Measurements from ENCODE around the gene NEDD4.
"Not testable (repeated sequence)": the region's sequence is repeated elsewhere in the genome, so short reads cannot be mapped to it uniquely, and the experiment has no call there.

Gene NEDD4

DNA sequence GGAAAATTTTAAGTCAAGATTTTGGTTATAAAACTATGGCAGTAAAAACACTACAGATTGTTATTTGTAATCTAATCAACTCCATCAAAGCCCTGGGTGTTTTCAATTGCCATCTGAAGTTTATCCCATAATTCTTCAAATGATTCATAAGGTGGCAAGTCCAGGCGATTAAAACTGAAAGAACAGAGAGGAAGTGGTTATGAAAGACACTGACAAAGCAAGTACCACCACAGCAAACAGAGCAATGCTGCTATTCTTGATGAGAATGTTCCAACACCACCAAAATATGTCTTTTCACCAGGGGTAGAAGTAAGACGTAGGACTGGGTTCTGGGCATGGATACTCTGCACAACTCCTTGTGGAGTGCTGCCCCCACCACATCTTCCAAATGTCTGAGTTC is 163.6 kb downstream of the NEDD4 start:
- Histone ChIP-seq H3K9ac (ENCODE audit: low read length) (no peak overlapping the region), H3K27me3 (ENCODE audit: control insufficient read depth, insufficient read depth, low read length) (no peaks in the 10 kb centered on the region), H3K9me3 (ENCODE audit: control insufficient read depth, low read length) (no peaks in the 10 kb centered on the region), H3K36me3 (ENCODE audit: control insufficient read depth, insufficient read depth, low read length) (no peaks in the 10 kb centered on the region), H3K4me1 (ENCODE audit: control insufficient read depth, insufficient read depth, low read length) (no peaks in the 10 kb centered on the region), H3K4me3 (ENCODE audit: low read length) (no peak overlapping the region)

DNA sequence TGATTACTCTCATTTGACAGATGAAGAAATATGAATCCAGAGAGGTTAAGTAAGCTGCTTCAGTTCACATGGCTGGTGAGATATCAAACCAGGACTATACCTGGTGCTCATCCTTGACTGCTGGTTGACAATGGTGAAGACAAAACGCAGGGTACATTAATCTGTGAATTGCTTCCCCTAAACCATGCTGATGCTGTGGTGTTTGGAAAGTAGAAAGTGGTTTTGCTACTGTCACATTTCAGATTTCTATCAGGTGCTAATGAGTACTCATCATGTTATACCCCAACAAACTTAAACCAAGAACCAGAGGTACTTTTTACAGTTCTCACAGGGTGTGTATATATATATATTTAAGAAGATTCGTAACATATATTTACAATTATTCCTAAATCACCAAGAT is 165.5 kb downstream of the NEDD4 start:
- Histone ChIP-seq H3K4me1 (ENCODE audit: control insufficient read depth, insufficient read depth, low read length) (no peaks in the 10 kb centered on the region), H3K27me3 (ENCODE audit: control insufficient read depth, insufficient read depth, low read length) (no peaks in the 10 kb centered on the region), H3K9me3 (ENCODE audit: control insufficient read depth, low read length) (no peaks in the 10 kb centered on the region), H3K4me3 (ENCODE audit: low read length) (no peak overlapping the region), H3K9ac (ENCODE audit: low read length) (no peak overlapping the region), H3K36me3 (ENCODE audit: control insufficient read depth, insufficient read depth, low read length) (no peaks in the 10 kb centered on the region)

DNA sequence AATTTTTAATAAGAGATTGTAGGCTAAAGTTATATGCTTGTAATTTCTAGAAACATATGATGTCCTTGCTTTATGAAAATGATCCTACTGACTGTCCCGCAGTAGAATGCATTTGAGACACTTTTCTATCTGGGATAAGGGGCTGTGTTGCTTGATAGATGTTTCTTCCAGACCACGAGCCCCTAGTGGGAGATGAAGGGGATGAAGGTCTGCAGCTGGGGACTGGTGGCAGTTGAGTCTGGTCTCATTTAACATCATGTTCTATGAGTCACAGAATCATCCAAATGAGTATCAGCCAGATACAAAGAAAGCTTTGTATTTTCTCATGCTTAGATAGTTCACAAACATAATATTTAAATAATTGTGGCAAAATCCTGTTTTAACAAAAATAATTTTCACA is 166.2 kb downstream of the NEDD4 start:
- Histone ChIP-seq H3K9ac (ENCODE audit: low read length) (no peak overlapping the region), H3K4me3 (ENCODE audit: low read length) (no peak overlapping the region), H3K36me3 (ENCODE audit: control insufficient read depth, insufficient read depth, low read length) (no peaks in the 10 kb centered on the region), H3K27me3 (ENCODE audit: control insufficient read depth, insufficient read depth, low read length) (no peaks in the 10 kb centered on the region), H3K9me3 (ENCODE audit: control insufficient read depth, low read length) (no peaks in the 10 kb centered on the region), H3K4me1 (ENCODE audit: control insufficient read depth, insufficient read depth, low read length) (no peaks in the 10 kb centered on the region)

DNA sequence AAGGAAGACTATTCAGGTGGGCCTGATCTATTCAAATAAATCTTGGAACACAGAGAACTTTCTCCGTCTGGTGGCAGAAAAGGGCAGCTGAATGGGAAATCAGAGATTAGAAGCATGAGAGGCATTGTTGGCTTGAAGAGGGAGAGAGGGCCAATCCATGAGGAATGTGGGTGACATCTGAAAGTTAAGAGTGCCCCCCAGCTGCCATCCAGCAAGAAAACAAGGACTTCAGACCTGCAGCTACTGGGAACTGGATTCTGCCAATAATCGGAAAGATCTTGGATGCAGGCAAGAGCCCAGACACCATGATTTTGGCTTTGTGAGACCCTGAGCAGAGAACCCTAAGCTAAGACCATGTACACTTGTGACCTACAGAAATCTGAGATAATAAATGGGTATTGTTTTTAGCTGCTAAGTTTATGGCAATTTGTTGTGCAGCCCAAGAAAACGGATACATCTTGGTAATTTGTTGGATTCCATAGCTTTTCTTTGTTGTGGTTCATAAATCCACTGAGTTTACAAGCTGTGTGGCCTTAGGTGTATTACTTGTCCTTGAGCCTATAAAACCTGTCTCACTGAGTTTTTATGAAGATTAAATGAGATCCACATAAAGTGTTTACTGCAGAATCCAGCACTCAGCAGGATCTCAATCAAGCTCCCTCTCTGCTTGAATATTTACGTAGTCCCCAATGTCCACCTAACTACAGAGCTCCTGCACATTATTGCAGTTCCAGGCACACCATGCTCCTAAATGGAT is 168.4 kb downstream of the NEDD4 start:
- Histone ChIP-seq H3K9ac (ENCODE audit: low read length) (no peak overlapping the region), H3K9me3 (ENCODE audit: control insufficient read depth, low read length) (no peaks in the 10 kb centered on the region), H3K36me3 (ENCODE audit: control insufficient read depth, insufficient read depth, low read length) (no peaks in the 10 kb centered on the region), H3K4me3 (ENCODE audit: low read length) (no peak overlapping the region), H3K27me3 (ENCODE audit: control insufficient read depth, insufficient read depth, low read length) (no peaks in the 10 kb centered on the region), H3K4me1 (ENCODE audit: control insufficient read depth, insufficient read depth, low read length) (no peaks in the 10 kb centered on the region)

DNA sequence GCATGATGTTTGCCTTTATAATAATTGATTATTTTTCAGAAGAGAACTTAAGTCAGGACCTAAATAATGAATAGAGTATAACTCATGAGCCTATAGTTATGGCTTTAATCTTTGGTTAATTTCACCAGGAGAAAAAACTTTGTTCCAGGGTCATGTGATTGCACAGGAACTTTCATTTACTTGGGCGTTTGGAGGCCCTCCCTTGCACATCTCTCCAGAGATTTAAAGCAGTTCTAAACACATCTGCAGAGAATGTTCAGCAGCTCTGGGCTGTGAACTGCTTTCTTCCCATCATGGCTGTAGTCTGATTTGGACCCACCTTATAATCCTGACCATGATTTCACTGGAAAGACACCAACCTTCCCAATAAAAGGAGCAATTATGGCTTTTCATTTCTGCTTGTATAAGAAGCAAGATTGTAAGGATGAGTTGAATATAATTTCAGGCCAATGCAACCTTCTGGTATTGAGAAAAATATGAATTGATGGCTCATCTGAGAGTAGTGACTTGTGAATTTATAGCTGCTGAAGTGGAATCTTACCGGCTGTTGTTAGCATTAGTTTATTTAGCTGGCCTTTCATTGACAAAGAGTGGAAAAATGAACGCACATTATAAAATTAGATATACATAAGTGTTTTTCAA is 169.6 kb downstream of the NEDD4 start:
- no peak overlapping the region for H3K4me3 ChIP-seq (ENCODE audit: low read length)
- H3K36me3 ChIP-seq (ENCODE audit: control insufficient read depth, insufficient read depth, low read length): no peaks in the 10 kb centered on the region
- no peaks in the 10 kb centered on the region for H3K9me3 ChIP-seq (ENCODE audit: control insufficient read depth, low read length)
- no peak overlapping the region for H3K9ac ChIP-seq (ENCODE audit: low read length)
- no peaks in the 10 kb centered on the region for H3K27me3 ChIP-seq (ENCODE audit: control insufficient read depth, insufficient read depth, low read length)
- H3K4me1 ChIP-seq (ENCODE audit: control insufficient read depth, insufficient read depth, low read length): no peaks in the 10 kb centered on the region

DNA sequence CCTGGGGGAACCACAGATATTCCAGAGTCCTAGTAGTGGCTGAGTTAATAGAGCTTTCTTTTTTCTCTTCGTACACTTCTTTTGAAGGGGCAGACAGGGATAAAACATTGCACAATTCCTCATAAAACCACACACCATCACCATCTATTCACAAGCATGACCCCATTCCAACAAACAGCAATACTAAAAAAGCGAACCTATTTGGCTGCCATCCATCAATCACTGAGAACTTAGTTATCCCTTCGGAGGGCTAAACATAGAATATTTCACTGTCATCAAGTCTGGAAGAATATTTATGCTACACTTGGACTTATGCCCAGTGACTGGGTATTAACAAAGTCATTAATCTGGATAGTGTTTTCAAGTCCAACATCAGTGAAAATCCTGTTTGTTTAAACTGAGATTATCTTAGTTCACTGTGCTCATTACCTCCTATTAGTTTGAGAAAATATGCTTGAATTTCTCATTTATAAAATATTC is 170.2 kb downstream of the NEDD4 start:
- Histone ChIP-seq H3K9ac (ENCODE audit: low read length) (no peak overlapping the region), H3K36me3 (ENCODE audit: control insufficient read depth, insufficient read depth, low read length) (no peaks in the 10 kb centered on the region), H3K9me3 (ENCODE audit: control insufficient read depth, low read length) (no peaks in the 10 kb centered on the region), H3K27me3 (ENCODE audit: control insufficient read depth, insufficient read depth, low read length) (no peaks in the 10 kb centered on the region), H3K4me1 (ENCODE audit: control insufficient read depth, insufficient read depth, low read length) (no peaks in the 10 kb centered on the region), H3K4me3 (ENCODE audit: low read length) (no peak overlapping the region)

DNA sequence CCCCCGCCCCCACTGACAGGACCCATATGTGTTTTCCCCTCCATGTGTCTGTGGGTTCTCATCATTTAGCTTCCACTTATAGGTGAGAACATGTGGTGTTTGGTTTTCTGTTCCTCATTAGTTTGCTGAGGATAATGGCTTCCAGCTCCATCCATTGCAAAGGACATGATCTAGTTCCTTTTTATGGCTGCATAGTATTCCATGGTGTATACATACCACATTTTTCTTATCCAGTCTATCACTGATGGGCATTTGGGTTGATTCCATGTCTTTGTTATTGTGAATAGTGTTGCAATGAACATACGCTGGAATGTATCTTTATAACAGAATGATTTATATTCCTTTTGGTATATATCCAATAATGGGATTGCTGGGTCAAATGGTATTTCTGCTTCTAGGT is 171.7 kb downstream of the NEDD4 start:
- H3K27me3 ChIP-seq (ENCODE audit: control insufficient read depth, insufficient read depth, low read length); H3K9ac ChIP-seq (ENCODE audit: low read length); H3K4me1 ChIP-seq (ENCODE audit: control insufficient read depth, insufficient read depth, low read length); H3K4me3 ChIP-seq (ENCODE audit: low read length); H3K9me3 ChIP-seq (ENCODE audit: control insufficient read depth, low read length); H3K36me3 ChIP-seq (ENCODE audit: control insufficient read depth, insufficient read depth, low read length): not testable (repeated sequence)

DNA sequence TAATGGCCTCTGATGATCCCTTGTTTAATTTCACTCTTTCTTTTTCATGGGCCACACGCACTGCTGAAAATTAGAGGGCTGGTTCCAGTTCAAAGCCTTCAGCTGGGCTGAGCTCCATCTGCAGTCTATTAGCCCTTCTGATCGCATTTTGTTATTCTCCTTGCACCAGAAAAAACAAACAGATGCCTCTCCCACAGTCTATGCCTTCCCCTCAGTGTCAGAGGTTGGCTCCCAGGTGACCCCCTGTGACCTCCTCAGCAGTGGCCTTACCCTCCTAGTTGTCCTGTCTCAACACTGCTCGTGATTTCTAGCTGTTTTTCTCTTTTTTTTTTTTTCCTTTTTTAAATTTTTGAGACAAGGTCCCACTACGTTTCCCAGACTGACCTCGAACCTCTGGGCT is 173.4 kb downstream of the NEDD4 start:
- H3K9me3 ChIP-seq (ENCODE audit: control insufficient read depth, low read length): no peaks in the 10 kb centered on the region
- H3K4me3 ChIP-seq (ENCODE audit: low read length): no peak overlapping the region
- H3K27me3 ChIP-seq (ENCODE audit: control insufficient read depth, insufficient read depth, low read length): no peaks in the 10 kb centered on the region
- H3K9ac ChIP-seq (ENCODE audit: low read length): no peak overlapping the region
- no peaks in the 10 kb centered on the region for H3K4me1 ChIP-seq (ENCODE audit: control insufficient read depth, insufficient read depth, low read length)
- no peaks in the 10 kb centered on the region for H3K36me3 ChIP-seq (ENCODE audit: control insufficient read depth, insufficient read depth, low read length)

DNA sequence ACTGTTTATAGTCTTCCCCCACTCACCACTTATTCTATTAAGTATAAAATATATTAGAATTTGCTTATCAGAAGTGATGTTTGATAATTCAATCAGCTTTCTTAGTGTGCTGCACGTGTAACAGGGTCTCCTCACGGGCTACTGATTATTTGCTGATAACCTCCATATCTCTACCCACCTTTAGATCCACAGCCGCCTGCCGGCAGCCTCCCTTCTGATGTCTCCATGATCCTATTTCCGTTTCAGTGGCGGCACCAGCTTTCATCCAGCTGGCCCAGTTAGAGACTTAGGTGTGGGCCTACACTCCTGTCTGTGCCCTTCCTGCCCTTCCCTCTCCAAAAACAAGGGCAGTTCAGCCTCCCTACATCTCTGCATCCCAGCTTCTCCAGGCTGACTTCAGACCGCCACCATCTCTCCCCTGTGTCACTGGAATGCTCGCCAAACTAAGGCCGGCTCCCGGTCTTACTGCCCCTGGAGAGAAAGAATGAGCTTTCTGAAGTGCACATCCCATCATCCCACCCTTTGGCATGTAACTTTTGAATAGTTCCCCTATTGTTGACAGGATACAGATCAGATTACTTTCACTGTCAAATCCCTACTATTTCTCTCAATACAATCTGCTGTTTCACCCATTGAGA is 173.9 kb downstream of the NEDD4 start:
- Histone ChIP-seq H3K36me3 (ENCODE audit: control insufficient read depth, insufficient read depth, low read length) (no peaks in the 10 kb centered on the region), H3K4me1 (ENCODE audit: control insufficient read depth, insufficient read depth, low read length) (no peaks in the 10 kb centered on the region), H3K27me3 (ENCODE audit: control insufficient read depth, insufficient read depth, low read length) (no peaks in the 10 kb centered on the region), H3K9ac (ENCODE audit: low read length) (no peak overlapping the region), H3K9me3 (ENCODE audit: control insufficient read depth, low read length) (no peaks in the 10 kb centered on the region), H3K4me3 (ENCODE audit: low read length) (no peak overlapping the region)

DNA sequence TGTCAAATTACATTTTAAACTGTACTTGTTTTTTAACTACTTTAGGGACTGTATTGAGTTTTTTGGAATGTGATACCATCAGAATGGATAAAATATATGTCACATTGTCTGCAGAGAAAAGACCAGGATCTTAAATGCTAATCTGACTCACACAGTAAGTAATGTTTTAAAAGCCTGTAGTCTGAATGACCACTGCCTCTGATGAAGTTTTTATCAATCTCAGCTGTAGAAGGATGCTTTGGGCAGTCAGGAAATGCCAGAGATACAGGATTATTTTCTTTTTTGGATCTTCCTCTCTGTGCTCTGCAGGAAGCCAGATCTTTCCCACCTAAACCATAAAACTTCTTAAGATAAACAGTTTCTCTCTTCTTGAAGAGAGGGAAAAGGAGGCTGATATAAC is 177.4 kb downstream of the NEDD4 start:
- Histone ChIP-seq H3K4me3 (ENCODE audit: low read length) (no peak overlapping the region), H3K9me3 (ENCODE audit: control insufficient read depth, low read length) (no peaks in the 10 kb centered on the region), H3K4me1 (ENCODE audit: control insufficient read depth, insufficient read depth, low read length) (no peaks in the 10 kb centered on the region), H3K36me3 (ENCODE audit: control insufficient read depth, insufficient read depth, low read length) (no peaks in the 10 kb centered on the region), H3K9ac (ENCODE audit: low read length) (no peak overlapping the region), H3K27me3 (ENCODE audit: control insufficient read depth, insufficient read depth, low read length) (no peaks in the 10 kb centered on the region)

DNA sequence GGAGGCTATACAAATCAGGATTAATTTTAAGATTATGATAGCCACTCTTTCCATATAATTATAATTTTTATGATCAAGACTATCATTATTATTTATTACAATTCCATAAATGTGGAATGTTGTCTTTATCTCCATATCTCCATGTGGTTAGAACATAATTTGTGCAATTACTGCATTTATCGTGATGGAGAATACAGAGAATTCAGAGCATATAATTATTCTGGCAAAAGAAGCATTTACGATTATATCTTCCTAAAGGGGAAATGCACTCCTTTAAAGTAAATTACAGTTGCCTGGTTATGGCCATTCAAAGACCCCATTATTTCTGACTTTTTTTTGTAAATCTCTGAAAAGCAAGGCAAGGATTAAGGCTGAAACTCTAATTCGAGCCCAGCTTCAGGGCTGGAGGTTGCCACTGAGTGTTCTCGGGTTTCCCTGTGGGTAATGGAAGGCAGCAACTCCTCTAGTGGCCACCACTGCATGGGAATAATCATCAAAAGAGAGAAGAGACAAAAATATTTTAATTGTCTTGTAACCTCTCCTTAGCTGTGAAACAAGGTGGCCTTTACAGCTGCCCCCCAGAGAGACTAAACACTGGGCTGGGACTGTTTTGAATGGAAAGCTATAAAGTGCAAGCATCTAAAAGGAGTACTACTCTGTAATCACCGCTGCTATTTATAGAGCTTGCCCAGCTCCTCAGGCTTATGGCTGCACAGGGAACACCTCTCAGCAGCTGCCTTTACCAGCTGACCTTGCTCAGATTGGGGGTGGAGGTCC is 190.6 kb downstream of the NEDD4 start:
- Histone ChIP-seq H3K9ac (ENCODE audit: low read length) (no peak overlapping the region), H3K4me3 (ENCODE audit: low read length) (no peak overlapping the region), H3K27me3 (ENCODE audit: control insufficient read depth, insufficient read depth, low read length) (no peaks in the 10 kb centered on the region), H3K4me1 (ENCODE audit: control insufficient read depth, insufficient read depth, low read length) (no peaks in the 10 kb centered on the region), H3K9me3 (ENCODE audit: control insufficient read depth, low read length) (no peaks in the 10 kb centered on the region), H3K36me3 (ENCODE audit: control insufficient read depth, insufficient read depth, low read length) (no peaks in the 10 kb centered on the region)

DNA sequence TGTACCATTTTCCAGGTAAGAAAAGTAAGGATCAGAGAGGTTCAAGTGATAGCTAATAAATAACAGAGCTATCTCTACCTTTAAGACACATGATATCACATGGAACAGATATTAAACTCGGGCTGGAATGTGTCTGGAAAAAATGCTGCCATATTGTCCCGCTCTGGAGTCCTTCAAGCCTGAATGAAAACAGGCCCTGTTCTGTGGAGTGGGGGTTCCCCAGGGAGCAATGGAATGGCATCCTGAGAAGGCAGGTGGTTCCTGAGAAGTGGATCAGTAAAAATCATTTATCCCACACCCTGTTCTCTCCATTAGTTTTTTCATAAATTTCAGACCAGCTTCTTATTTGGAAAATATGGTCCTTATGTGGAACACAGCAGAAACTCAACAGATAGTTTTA is 193.2 kb downstream of the NEDD4 start:
- no peak overlapping the region for H3K4me3 ChIP-seq (ENCODE audit: low read length)
- no peaks in the 10 kb centered on the region for H3K4me1 ChIP-seq (ENCODE audit: control insufficient read depth, insufficient read depth, low read length)
- H3K9ac ChIP-seq (ENCODE audit: low read length): no peak overlapping the region
- no peaks in the 10 kb centered on the region for H3K36me3 ChIP-seq (ENCODE audit: control insufficient read depth, insufficient read depth, low read length)
- no peaks in the 10 kb centered on the region for H3K27me3 ChIP-seq (ENCODE audit: control insufficient read depth, insufficient read depth, low read length)
- H3K9me3 ChIP-seq (ENCODE audit: control insufficient read depth, low read length): no peaks in the 10 kb centered on the region
